HG02938 (cell line): Measurements from ENCODE around the gene SSPN.

Experiments
- ATAC-seq: cut with Tn5 transposase; IDR thresholded peaks from one replicate; pipeline ENCODE4 v1.9.1; 2021; ENCODE audit warnings: mild to moderate bottlenecking, moderate library complexity; ENCODE audit not compliant: unreplicated experiment

The SSPN gene

GRCh38 chr12:26185532-26186320 lies 9.6 kb upstream of the SSPN start:
- ATAC-seq = no peak

DNA sequence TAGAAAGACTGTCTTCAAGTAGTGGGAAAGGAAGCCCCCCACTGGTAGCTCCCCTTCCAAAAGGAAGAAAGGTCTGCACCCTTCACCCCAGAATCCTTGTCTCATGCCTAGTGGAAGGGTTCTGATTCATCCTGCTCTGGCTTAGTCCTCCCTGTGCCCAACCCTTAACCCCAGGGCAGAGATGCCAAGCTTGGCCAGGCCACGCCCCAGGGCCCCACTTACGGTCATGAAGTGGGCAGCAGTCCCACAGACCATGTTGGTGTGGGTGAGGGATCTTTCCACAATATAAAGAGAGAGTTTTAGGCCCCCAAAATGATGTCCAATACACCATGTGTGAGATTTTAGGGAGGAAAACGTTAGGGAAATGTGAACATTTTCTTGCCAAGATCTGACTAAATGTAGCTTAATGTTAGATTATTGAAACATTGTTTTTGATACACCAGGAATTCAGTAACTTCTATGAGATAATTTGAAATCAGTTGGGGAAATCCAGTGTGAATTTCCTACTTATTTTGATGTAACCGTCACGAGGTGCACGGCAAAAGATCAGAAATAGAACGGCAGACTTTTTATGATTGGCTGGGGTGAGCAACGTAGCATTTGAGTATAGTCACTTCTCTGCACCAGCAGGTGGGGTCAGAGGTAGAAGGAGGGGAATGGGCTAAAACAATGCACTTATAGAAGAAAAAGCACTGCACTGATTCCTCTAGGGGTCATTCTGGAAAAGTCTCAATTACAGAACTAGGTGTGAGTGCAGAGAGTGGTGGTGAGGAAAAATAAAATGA lies 8.2 kb upstream of the SSPN start:
- no peak for ATAC-seq

GRCh38 chr12:26188127-26188526 lies 7.2 kb upstream of the SSPN start:
- ATAC-seq = no peak

GRCh38 chr12:26188641-26189040 lies 6.7 kb upstream of the SSPN start:
- no peak for ATAC-seq

DNA sequence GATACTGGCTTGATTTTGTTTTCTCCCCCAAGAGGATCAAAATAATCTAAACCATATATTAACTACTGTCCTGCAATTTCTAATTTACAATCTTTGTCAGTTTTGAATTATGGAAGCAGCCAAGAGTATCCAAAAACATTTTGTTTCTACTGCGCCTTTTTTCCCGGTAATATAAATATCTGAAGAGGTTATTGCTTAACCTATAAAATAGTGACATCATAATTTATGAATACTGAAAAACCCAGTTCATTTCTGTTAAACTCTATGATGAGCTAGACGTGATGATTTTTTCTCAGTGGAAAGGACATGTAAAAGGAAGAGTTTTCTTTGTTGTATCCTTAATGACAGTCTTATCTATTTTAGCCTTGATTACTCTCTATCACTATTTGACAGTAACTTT lies 3.2 kb upstream of the SSPN start:
- no peak for ATAC-seq

GRCh38 chr12:26193539-26193938 lies 1.8 kb upstream of the SSPN start:
- no peak for ATAC-seq

DNA sequence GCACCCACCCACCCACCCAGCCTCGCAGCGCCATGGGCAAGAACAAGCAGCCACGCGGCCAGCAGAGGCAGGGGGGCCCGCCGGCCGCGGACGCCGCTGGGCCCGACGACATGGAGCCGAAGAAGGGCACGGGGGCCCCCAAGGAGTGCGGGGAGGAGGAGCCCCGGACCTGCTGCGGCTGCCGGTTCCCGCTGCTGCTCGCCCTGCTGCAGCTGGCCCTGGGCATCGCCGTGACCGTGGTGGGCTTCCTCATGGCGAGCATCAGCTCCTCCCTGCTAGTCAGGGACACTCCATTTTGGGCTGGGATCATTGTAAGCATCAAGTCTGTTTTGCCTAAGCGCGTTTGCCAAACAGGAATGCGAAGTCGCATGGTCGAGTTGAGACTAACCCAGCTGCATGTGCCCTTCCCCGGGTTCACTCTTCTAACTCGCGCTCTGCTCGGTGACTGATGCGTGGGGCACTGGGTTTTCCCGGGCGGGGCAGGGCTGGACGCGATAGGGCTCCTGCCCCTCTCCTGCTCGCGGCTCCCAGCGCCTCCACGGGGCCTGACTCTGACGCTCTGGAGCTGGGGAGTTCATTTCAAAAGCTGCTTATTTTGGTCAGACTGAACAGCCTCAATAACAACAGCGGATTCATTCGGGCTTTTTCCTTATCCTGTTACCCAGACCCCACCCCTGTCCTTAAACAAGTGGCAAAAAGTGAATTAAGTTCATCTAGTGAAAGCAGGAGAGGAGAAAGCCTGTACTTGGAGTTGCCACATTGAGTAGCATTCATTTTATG lies 458 bp downstream of the SSPN start:
- ATAC-seq = no peak

DNA sequence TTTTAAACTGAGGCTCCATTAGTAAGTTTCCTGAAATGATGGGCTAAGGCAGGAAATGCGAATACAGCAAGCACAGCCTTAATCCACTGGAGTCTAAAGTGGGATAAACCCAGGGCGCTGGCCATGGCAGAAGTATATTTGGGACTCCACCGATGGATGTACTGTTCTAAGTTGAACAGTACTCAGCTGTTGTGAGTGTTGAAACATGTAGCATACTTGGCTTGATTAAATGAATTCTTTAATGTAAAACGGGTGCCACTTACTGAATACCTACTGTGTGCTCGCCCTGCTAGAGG lies 996 bp downstream of the SSPN start:
- no peak for ATAC-seq

DNA sequence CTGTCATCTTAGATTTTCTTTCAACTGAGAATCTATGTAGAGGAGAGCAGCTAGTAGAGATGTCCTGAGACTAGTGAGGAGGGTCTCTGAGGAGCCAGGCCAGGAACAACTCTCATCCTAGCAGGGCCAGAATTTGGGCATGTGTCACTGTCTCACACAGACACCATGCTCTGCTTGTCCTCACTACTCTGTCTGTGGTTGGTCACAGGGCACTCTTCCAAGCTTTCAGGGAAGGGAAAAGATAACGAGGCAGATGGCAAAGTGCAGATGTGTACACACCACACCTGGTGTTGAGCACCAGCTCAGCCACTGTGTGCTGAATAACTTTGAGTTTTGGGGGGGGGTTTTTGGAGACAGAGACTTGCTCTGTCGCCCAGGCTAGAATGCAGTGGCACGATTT lies 2.5 kb downstream of the SSPN start:
- ATAC-seq = no peak

DNA sequence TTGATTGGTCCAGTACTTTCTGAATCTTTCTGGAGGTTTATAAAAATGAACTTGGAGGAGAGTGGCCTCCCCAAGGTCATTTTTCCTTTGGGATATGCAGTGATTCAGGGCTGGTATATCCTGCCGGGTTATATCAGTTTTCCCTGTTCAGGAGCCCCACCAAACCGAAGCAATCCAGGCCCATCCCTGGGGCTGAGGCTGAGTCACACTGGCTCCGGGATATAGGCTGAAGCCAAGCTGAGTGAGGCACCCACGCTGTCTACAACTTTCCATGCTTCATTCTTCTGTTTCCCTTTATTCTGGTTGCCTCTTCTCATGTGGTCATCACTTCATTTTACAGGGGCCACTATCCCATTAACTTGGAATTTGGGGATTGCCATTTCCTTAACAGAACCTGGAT lies 3.4 kb downstream of the SSPN start:
- ATAC-seq = no peak

DNA sequence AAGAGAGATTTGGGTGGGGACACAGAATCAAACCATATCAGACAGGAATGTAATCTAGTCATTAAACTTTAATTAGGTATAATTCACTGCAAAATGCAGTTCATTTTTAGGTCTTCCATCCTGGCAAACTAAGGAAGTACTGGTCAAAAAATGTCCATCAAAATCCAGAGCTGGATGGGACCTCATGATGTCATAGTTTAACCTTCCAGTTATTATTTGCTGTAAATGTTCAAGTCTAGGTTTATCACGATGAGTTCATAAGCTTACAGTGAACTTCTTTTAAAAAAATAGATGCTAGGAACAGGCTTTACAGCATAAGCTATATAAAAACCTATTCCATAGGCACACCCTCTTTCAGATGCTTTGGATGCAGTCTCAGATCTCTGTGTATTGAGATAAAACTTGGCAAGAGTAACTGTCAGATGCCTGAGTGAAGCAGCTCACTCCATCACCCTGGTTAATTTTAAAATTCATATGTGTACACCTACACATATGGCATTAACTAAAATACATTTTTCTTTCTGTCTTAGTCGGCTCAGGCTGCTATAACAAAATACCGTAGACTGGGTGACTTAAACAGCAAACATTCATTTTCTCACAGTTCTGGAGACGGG lies 7.9 kb downstream of the SSPN start:
- ATAC-seq = no peak

GRCh38 chr12:26204612-26205289 lies 9.4 kb downstream of the SSPN start:
- ATAC-seq = no peak

- no peak for ATAC-seq
Measured at GRCh38 chr12:26205298-26205697, 9.9 kb downstream of the SSPN start.

DNA sequence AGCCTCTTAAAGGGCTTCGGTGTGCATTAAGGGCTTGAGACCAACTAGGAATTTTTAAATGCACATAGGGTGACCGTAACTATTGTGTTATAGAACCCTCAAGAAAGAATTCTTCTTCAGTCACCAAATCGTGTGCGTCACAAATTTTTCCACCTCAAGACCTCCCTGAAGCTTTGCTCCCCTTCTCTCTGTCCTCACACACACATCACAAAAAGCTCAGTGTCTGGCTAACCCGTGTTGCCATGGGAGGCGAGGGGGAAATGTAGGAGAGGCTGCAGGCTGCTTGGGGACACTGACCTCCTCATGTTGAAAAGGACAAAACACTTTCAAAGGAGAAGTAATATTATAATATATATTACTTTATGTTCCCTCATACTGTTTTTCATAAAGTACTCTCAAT lies 10.6 kb downstream of the SSPN start:
- ATAC-seq = no peak

- no peak for ATAC-seq
Measured at GRCh38 chr12:26211331-26211730, 16.0 kb downstream of the SSPN start.

- no peak for ATAC-seq
Measured at GRCh38 chr12:26212396-26212795, 17.0 kb downstream of the SSPN start.

GRCh38 chr12:26212988-26213387 lies 17.6 kb downstream of the SSPN start:
- ATAC-seq = no peak

DNA sequence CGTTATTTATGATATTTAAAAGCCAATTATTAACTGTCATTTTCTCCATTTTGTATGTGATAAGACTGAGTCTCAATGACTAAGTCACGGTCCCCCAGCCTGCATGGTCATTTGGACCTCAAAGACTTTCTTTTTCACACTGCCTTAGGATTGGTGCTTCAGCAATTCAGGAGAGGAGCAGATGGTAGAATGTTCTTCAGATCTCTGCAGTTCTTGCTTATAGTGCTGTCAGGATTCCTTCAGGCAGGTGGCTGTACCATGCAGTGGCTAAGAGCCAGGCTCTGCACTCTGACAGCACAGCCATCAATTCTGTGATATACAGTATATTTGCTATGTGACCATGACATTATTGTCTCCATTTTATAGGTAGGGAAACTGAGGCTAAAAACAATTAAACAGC lies 18.7 kb downstream of the SSPN start:
- ATAC-seq = no peak

DNA sequence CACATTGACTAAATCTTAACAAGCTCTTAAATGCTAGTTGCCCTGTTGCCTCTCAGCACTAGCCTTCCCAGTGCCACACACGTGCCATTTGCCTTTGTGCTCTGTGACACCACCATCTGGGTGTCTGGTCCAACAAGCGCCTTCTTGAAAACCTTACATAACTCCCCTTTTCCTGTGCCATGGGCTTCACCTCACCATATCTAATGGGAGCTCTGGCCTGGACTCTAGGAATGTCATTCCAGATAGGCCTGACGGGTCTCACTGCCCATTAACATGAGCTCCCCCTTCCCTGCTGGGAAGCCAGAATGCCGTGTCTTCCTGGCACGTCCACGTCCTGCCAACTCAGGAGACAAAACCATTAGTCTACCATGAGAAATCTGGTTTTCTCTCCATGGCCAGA lies 24.4 kb downstream of the SSPN start:
- no peak for ATAC-seq

- no peak for ATAC-seq
Measured at GRCh38 chr12:26224657-26225056, 29.3 kb downstream of the SSPN start.

- ATAC-seq = no peak
Measured at GRCh38 chr12:26226122-26226521, 30.7 kb downstream of the SSPN start.
